NCI-H1105 treated with DMSO at 0.1 percent for 48 hours (cell line): ENCODE data around the gene FCER1G.
A peak's percentile ranks its signal among the peaks of the same experiment; 100 is the strongest.

Source experiments
- DNase-seq: peaks from one replicate; lab custom pipeline; 2025; lab: John Stamatoyannopoulos, UW

Gene FCER1G

GRCh38 chr1:161215076-161215475 lies at the start of gene FCER1G:
FCER1G (plus strand) TSS chr1:161215295; CDS start chr1:161215322, 27 bp downstream.
- DNase-seq = no peak

GRCh38 chr1:161165742-161166668 lies 49.1 kb upstream of the FCER1G start, which contains the start of gene PPOX:
PPOX (plus strand) TSS chr1:161166426; CDS start chr1:161166848, 422 bp downstream.
- peak; percentile 99 for DNase-seq

GRCh38 chr1:161166669-161167548 lies 48.2 kb upstream of the FCER1G start:
- peak; percentile 33 for DNase-seq

- DNase-seq = no peak
These were observed 46.2 kb upstream of the FCER1G start for GRCh38 chr1:161168906-161169305.

- no peak for DNase-seq
These were observed 43.9 kb upstream of the FCER1G start for GRCh38 chr1:161171191-161171590.

- DNase-seq = no peak
These were observed 43.4 kb upstream of the FCER1G start for GRCh38 chr1:161171696-161172095.

- no peak for DNase-seq
These were observed 42.7 kb upstream of the FCER1G start for GRCh38 chr1:161172349-161172748.

- no peak for DNase-seq
These were observed 42.2 kb upstream of the FCER1G start for GRCh38 chr1:161172776-161173376.

- DNase-seq = no peak
These were observed 41.4 kb upstream of the FCER1G start for GRCh38 chr1:161173711-161174110.

GRCh38 chr1:161174911-161175310 lies 40.2 kb upstream of the FCER1G start:
- no peak for DNase-seq

GRCh38 chr1:161175771-161176453 lies 39.2 kb upstream of the FCER1G start:
- no peak for DNase-seq

- peak; percentile 30 for DNase-seq
These were observed 38.5 kb upstream of the FCER1G start for GRCh38 chr1:161176468-161177111.

GRCh38 chr1:161177112-161177935 lies 37.8 kb upstream of the FCER1G start, which contains the start of gene B4GALT3:
B4GALT3 (minus strand) TSS chr1:161177507; CDS start chr1:161176060, 1,447 bp downstream.
- DNase-seq = peak; percentile 81

- no peak for DNase-seq
These were observed 37.2 kb upstream of the FCER1G start for GRCh38 chr1:161177936-161178244.

GRCh38 chr1:161179698-161180097 lies 35.4 kb upstream of the FCER1G start:
- no peak for DNase-seq

GRCh38 chr1:161180639-161181038 lies 34.5 kb upstream of the FCER1G start:
- peak; percentile 2 for DNase-seq

GRCh38 chr1:161182214-161182613 lies 32.9 kb upstream of the FCER1G start:
- no peak for DNase-seq

GRCh38 chr1:161185282-161185682 lies 29.8 kb upstream of the FCER1G start:
- peak; percentile 7 for DNase-seq

GRCh38 chr1:161185732-161186311 lies 29.3 kb upstream of the FCER1G start:
- no peak for DNase-seq

GRCh38 chr1:161187311-161187710 lies 27.8 kb upstream of the FCER1G start:
- no peak for DNase-seq
